ENCODE results near the gene DMRTC2. TPM values are rescaled to one million over a fixed set of nuclear protein-coding genes. Genes with fewer than 3 reads are reported as not detected.

DMRTC2 gene
- total and polyA plus RNA-seq, 2 donors from 2014 or later: not detected

DNA sequence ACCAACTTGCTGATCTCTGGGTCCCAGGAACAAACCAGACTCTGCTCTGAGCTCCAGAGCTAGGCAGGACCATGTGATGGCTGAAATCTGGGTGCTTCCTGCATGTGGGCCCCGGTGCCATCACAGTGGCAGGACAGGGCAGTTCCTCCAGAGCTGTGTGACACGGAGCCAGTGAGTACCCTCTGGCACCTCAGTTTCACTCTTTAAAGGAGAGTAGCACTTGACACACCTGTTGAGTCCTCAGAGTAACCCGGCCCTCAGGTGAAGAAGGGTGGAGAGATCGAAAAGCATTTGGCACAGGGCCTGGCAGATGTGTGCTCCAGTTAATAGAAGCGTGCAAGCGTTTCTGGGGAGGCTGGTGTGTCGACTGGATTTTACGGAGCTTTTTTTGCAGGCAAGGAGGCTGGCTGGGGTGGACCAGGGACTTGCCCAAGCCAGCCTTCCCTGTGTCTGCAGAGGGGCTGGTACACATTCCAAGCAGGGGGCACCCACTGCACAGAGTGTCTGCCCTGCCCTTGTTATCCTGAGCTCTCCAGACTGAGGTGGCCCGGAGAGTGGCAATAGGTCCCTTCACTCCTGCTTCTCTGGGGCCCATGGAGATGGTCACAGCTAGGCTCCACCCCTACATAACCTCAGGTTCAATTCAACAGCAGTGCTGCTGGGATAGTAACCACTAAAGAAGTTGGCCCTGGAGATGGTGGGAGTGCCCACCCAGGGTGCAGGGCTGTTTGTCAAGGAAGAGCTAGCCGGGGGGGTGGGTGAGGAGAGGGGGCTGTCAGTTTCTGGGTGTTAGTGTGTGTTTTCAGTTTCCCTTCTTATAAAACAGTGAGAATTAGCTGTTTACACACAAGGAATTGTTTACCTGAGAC lies 23.5 kb downstream of the DMRTC2 start:
- Histone ChIP-seq H3K27me3 (ENCODE audit: control insufficient read depth, insufficient read depth, low read length) (no peaks in the 10 kb centered on the region), H3K4me1 (ENCODE audit: control insufficient read depth in 2 of 3, insufficient read depth in 2 of 3, low read depth in 1 of 3, low read length in 3 of 3) (peaks cover 0 to 4% (median 0%) of the 10 kb centered on the region in 3 donors), H3K9ac (ENCODE audit: low read length in 3 of 3) (no peak overlapping the region), H3K9me3 (ENCODE audit: control insufficient read depth in 2 of 3, insufficient read depth in 1 of 3, low read length in 3 of 3) (no peaks in the 10 kb centered on the region), H3K36me3 (ENCODE audit: control insufficient read depth in 2 of 3, insufficient read depth in 3 of 3, low read length in 3 of 3) (peaks cover 10 to 50% (median 21%) of the 10 kb centered on the region in 3 donors), H3K4me3 (ENCODE audit: low read length in 3 of 3) (no peak overlapping the region), H3K27ac (ENCODE audit: low read depth in 2 of 2, low read length in 2 of 2) (no peak overlapping the region)
- intact Hi-C loops (cut with DNase I): no loop called here
- TF ChIP-seq, protein P1, sequence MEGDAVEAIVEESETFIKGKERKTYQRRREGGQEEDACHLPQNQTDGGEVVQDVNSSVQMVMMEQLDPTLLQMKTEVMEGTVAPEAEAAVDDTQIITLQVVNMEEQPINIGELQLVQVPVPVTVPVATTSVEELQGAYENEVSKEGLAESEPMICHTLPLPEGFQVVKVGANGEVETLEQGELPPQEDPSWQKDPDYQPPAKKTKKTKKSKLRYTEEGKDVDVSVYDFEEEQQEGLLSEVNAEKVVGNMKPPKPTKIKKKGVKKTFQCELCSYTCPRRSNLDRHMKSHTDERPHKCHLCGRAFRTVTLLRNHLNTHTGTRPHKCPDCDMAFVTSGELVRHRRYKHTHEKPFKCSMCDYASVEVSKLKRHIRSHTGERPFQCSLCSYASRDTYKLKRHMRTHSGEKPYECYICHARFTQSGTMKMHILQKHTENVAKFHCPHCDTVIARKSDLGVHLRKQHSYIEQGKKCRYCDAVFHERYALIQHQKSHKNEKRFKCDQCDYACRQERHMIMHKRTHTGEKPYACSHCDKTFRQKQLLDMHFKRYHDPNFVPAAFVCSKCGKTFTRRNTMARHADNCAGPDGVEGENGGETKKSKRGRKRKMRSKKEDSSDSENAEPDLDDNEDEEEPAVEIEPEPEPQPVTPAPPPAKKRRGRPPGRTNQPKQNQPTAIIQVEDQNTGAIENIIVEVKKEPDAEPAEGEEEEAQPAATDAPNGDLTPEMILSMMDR (IDR thresholded peaks at IDR 0.05; ENCODE audit: borderline replicate concordance, extremely low read depth, insufficient read depth): no peak
- no peak for FAIRE-seq
- DNase-seq: peak in 1 of 5 donors; percentile 28

DNA sequence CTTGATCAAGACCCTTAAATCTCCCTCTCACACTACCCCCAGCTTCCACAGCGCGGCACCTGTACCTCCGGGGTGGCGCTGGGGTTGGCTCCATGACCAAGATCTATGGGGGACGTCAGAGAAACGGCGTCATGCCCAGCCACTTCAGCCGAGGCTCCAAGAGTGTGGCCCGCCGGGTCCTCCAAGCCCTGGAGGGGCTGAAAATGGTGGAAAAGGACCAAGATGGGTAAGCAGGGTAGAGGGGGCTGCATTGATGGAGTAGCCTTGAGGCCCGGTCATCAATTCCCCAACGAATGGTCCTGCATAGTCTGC lies 24.1 kb downstream of the DMRTC2 start:
- H3K27ac ChIP-seq (ENCODE audit: low read depth in 2 of 2, low read length in 2 of 2): no peak overlapping the region
- intact Hi-C loops (cut with DNase I): no loop called here
- no peak for FAIRE-seq
- no peak overlapping the region for H3K9ac ChIP-seq (ENCODE audit: low read length in 3 of 3)
- H3K36me3 ChIP-seq (ENCODE audit: control insufficient read depth in 2 of 3, insufficient read depth in 3 of 3, low read length in 3 of 3): peaks cover 8 to 48% (median 21%) of the 10 kb centered on the region in 3 donors
- peak in 1 of 5 donors; percentile 53 for DNase-seq
- H3K4me1 ChIP-seq (ENCODE audit: control insufficient read depth in 2 of 3, insufficient read depth in 2 of 3, low read depth in 1 of 3, low read length in 3 of 3): peaks cover 0 to 3% (median 0%) of the 10 kb centered on the region in 3 donors
- no peak overlapping the region for H3K4me3 ChIP-seq (ENCODE audit: low read length in 3 of 3)
- no peaks in the 10 kb centered on the region for H3K27me3 ChIP-seq (ENCODE audit: control insufficient read depth, insufficient read depth, low read length)
- TF ChIP-seq, protein P1 (IDR thresholded peaks at IDR 0.05; ENCODE audit: borderline replicate concordance, extremely low read depth, insufficient read depth): no peak
- no peaks in the 10 kb centered on the region for H3K9me3 ChIP-seq (ENCODE audit: control insufficient read depth in 2 of 3, insufficient read depth in 1 of 3, low read length in 3 of 3)

DNA sequence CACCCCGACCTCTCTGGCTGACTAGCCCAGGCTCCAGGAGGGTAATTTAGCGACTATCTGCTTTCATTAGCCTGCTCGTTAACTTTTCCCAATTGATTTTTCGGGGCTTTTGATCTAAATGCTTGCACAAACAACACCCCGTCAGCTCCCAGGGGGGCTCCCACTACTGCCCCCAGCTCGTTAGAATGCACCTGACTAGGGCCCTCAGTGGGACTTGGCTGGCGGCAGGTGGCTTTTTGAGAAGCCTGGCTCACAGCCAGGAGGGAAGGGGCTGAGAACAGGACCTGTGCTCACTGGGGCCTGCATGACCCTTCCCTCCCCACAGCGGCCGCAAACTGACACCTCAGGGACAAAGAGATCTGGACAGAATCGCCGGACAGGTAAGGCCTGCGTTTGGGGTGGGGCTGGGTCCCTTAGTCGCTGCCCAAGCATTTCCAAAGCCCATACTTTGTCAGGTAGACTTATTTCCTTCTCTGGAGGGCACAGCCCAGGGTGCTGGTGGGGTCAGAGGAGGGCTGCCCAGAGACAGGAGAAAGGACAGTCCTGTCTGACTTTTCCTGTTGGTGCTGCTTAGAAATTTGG lies 24.6 kb downstream of the DMRTC2 start:
- Histone ChIP-seq H3K27me3 (ENCODE audit: control insufficient read depth, insufficient read depth, low read length) (no peaks in the 10 kb centered on the region), H3K9me3 (ENCODE audit: control insufficient read depth in 2 of 3, insufficient read depth in 1 of 3, low read length in 3 of 3) (no peaks in the 10 kb centered on the region), H3K36me3 (ENCODE audit: control insufficient read depth in 2 of 3, insufficient read depth in 3 of 3, low read length in 3 of 3) (peaks cover 2 to 42% (median 16%) of the 10 kb centered on the region in 3 donors), H3K27ac (ENCODE audit: low read depth in 2 of 2, low read length in 2 of 2) (no peak overlapping the region), H3K9ac (ENCODE audit: low read length in 3 of 3) (no peak overlapping the region), H3K4me3 (ENCODE audit: low read length in 3 of 3) (no peak overlapping the region), H3K4me1 (ENCODE audit: control insufficient read depth in 2 of 3, insufficient read depth in 2 of 3, low read depth in 1 of 3, low read length in 3 of 3) (peaks cover 0 to 3% (median 0%) of the 10 kb centered on the region in 3 donors)
- TF ChIP-seq, protein P1 (IDR thresholded peaks at IDR 0.05; ENCODE audit: borderline replicate concordance, extremely low read depth, insufficient read depth): no peak
- intact Hi-C loops (cut with DNase I): no loop called here
- DNase-seq (peak in 1 of 5 donors; percentile 55), FAIRE-seq (no peak)
